HCT116 (cell line): ENCODE measurements around the gene MEIS1.

Source experiments
- CTCF ChIP-seq, 3 experiments: fragments of 200-600 bp in 1 of 3; sonication (generic) in 1 of 3; IDR thresholded peaks in 2 of 3; conservative IDR thresholded peaks in 1 of 3; 2 replicates each; pipeline ENCODE4 v1.5.1; 2012 to 2017; ENCODE audit warnings: low read depth in 2 of 3, low read length in 2 of 3, antibody characterized with exemption in 1 of 3, borderline replicate concordance in 1 of 3, control low read depth in 1 of 3, mild to moderate bottlenecking in 1 of 3, mixed read lengths in 1 of 3, mixed run types in 1 of 3, moderate library complexity in 1 of 3; ENCODE audit not compliant: insufficient read depth in 1 of 3
- EZH2 ChIP-seq: fragments of 200-600 bp; sonication (generic); IDR thresholded peaks from 2 replicates; pipeline ENCODE4 v1.6.1; 2017; ENCODE audit warnings: antibody characterized with exemption, mixed run types
- JUND ChIP-seq: IDR thresholded peaks from 2 replicates; pipeline ENCODE4 v1.6.1; 2012
- POLR2A ChIP-seq: IDR thresholded peaks from 2 replicates; pipeline ENCODE4 v1.7.0; 2011; ENCODE audit warnings: borderline replicate concordance; ENCODE audit not compliant: insufficient read depth, insufficient read length; ENCODE audit errors: extremely low read depth
- ZNF274 ChIP-seq: fragments of 200-500 bp; sonication (Bioruptor generic); IDR thresholded peaks from 2 replicates; pipeline ENCODE4 v1.6.1; 2014; ENCODE audit warnings: mild to moderate bottlenecking, low read depth, low read length, inconsistent platforms

GRCh38 chr2:66467718-66468117 is 32.8 kb downstream of the MEIS1 start:
- TF ChIP-seq POLR2A (no peak), CTCF (IDR thresholded peaks at IDR 0.05 in 2 of 3, conservative IDR thresholded peaks at IDR 0.05 in 1 of 3; ENCODE audit: borderline replicate concordance in 1 of 3, insufficient read depth in 1 of 3, low read depth in 2 of 3, low read length in 2 of 3) (no peak), JUND (no peak), ZNF274 (no peak), EZH2 (no peak)
